Measurements from ENCODE around the gene LRRC72. TPM values are rescaled to one million over a fixed set of nuclear protein-coding genes. Genes with fewer than 3 reads are reported as not detected.

Gene LRRC72
- total RNA-seq, 1 donor from 2014 or later, result not detected

GRCh38 chr7:16603633-16604032, 77.0 kb downstream of the LRRC72 start:
- Mint-ChIP-seq H3K4me3 (ENCODE audit: unreplicated experiment) (no peak overlapping the region), H3K36me3 (ENCODE audit: unreplicated experiment) (no peaks in the 10 kb centered on the region), H3K27ac (ENCODE audit: unreplicated experiment) (no peak overlapping the region), H3K9me3 (ENCODE audit: unreplicated experiment) (no peaks in the 10 kb centered on the region), H3K4me1 (ENCODE audit: low read depth, unreplicated experiment) (no peaks in the 10 kb centered on the region), H3K27me3 (ENCODE audit: unreplicated experiment) (no peaks in the 10 kb centered on the region)
- no peak for TF ChIP-seq CTCF (IDR thresholded peaks at IDR 0.05; ENCODE audit: partially characterized antibody, unreplicated experiment)
- DNase-seq, result no peak

GRCh38 chr7:16604054-16604453, 77.4 kb downstream of the LRRC72 start:
- H3K4me3 Mint-ChIP-seq (ENCODE audit: unreplicated experiment), result no peak overlapping the region
- no peak for DNase-seq
- H3K9me3 Mint-ChIP-seq (ENCODE audit: unreplicated experiment), result no peaks in the 10 kb centered on the region
- no peaks in the 10 kb centered on the region for H3K36me3 Mint-ChIP-seq (ENCODE audit: unreplicated experiment)
- H3K4me1 Mint-ChIP-seq (ENCODE audit: low read depth, unreplicated experiment), result no peaks in the 10 kb centered on the region
- TF ChIP-seq CTCF (IDR thresholded peaks at IDR 0.05; ENCODE audit: partially characterized antibody, unreplicated experiment), result no peak
- H3K27ac Mint-ChIP-seq (ENCODE audit: unreplicated experiment), result no peak overlapping the region
- no peaks in the 10 kb centered on the region for H3K27me3 Mint-ChIP-seq (ENCODE audit: unreplicated experiment)

GRCh38 chr7:16606704-16607103, 80.1 kb downstream of the LRRC72 start:
- Mint-ChIP-seq H3K4me1 (ENCODE audit: low read depth, unreplicated experiment) (no peaks in the 10 kb centered on the region), H3K36me3 (ENCODE audit: unreplicated experiment) (no peaks in the 10 kb centered on the region), H3K27ac (ENCODE audit: unreplicated experiment) (no peak overlapping the region), H3K27me3 (ENCODE audit: unreplicated experiment) (no peaks in the 10 kb centered on the region), H3K9me3 (ENCODE audit: unreplicated experiment) (no peaks in the 10 kb centered on the region), H3K4me3 (ENCODE audit: unreplicated experiment) (no peak overlapping the region)
- no peak for TF ChIP-seq CTCF (IDR thresholded peaks at IDR 0.05; ENCODE audit: partially characterized antibody, unreplicated experiment)
- no peak for DNase-seq

- no peak for DNase-seq
- no peak overlapping the region for H3K4me3 Mint-ChIP-seq (ENCODE audit: unreplicated experiment)
- H3K36me3 Mint-ChIP-seq (ENCODE audit: unreplicated experiment), result no peaks in the 10 kb centered on the region
- no peaks in the 10 kb centered on the region for H3K9me3 Mint-ChIP-seq (ENCODE audit: unreplicated experiment)
- no peaks in the 10 kb centered on the region for H3K4me1 Mint-ChIP-seq (ENCODE audit: low read depth, unreplicated experiment)
- no peak overlapping the region for H3K27ac Mint-ChIP-seq (ENCODE audit: unreplicated experiment)
- no peaks in the 10 kb centered on the region for H3K27me3 Mint-ChIP-seq (ENCODE audit: unreplicated experiment)
- no peak for TF ChIP-seq CTCF (IDR thresholded peaks at IDR 0.05; ENCODE audit: partially characterized antibody, unreplicated experiment)
Measured at GRCh38 chr7:16609842-16610450, 83.3 kb downstream of the LRRC72 start.

- Mint-ChIP-seq H3K27me3 (ENCODE audit: unreplicated experiment) (no peaks in the 10 kb centered on the region), H3K4me1 (ENCODE audit: low read depth, unreplicated experiment) (peaks cover 4% of the 10 kb centered on the region), H3K27ac (ENCODE audit: unreplicated experiment) (no peak overlapping the region), H3K9me3 (ENCODE audit: unreplicated experiment) (no peaks in the 10 kb centered on the region), H3K36me3 (ENCODE audit: unreplicated experiment) (no peaks in the 10 kb centered on the region), H3K4me3 (ENCODE audit: unreplicated experiment) (no peak overlapping the region)
- DNase-seq, result no peak
- no peak for TF ChIP-seq CTCF (IDR thresholded peaks at IDR 0.05; ENCODE audit: partially characterized antibody, unreplicated experiment)
Measured at GRCh38 chr7:16611711-16612110, 85.1 kb downstream of the LRRC72 start.
